ENCODE measurements around the gene PCDHGA1.
"Not testable (repeated sequence)": the region's sequence is repeated elsewhere in the genome, so short reads cannot be mapped to it uniquely, and the experiment has no call there.

Gene PCDHGA1

GRCh38 chr5:141382469-141383294, 52.4 kb downstream of the PCDHGA1 start, which contains the start of gene PCDHGA7:
TSS of gene PCDHGA7 (plus strand) at chr5:141382742. CDS start at chr5:141382900, 158 bp downstream.
- peak; percentile 19 for DNase-seq

GRCh38 chr5:141383345-141383744, 53.0 kb downstream of the PCDHGA1 start:
- DNase-seq = no peak

GRCh38 chr5:141384471-141385267, 54.4 kb downstream of the PCDHGA1 start:
- DNase-seq = no peak

- peak; percentile 20 for DNase-seq
These were observed 57.4 kb downstream of the PCDHGA1 start, which contains the start of gene PCDHGB4 for GRCh38 chr5:141387557-141388311. TSS of gene PCDHGB4 (plus strand) at chr5:141387698. CDS start at chr5:141387885, 187 bp downstream.

GRCh38 chr5:141388661-141389060, 58.3 kb downstream of the PCDHGA1 start:
- DNase-seq = no peak

GRCh38 chr5:141389153-141390042, 59.1 kb downstream of the PCDHGA1 start:
- no peak for DNase-seq

- DNase-seq = no peak
These were observed 62.3 kb downstream of the PCDHGA1 start, which contains the start of gene PCDHGA8 for GRCh38 chr5:141392429-141393198. TSS of gene PCDHGA8 (plus strand) at chr5:141392633. CDS start at chr5:141392814, 181 bp downstream.

GRCh38 chr5:141393267-141393666, 63.0 kb downstream of the PCDHGA1 start:
- DNase-seq = no peak

- not testable (repeated sequence) for DNase-seq
These were observed 64.3 kb downstream of the PCDHGA1 start for GRCh38 chr5:141394401-141395187.

GRCh38 chr5:141397756-141398551, 67.6 kb downstream of the PCDHGA1 start, which contains the start of gene PCDHGB5:
TSS of gene PCDHGB5 (plus strand) at chr5:141397947. CDS start at chr5:141398128, 181 bp downstream.
- DNase-seq = peak; percentile 41

GRCh38 chr5:141398608-141399007, 68.3 kb downstream of the PCDHGA1 start:
- DNase-seq = no peak

- no peak for DNase-seq
These were observed 69.4 kb downstream of the PCDHGA1 start for GRCh38 chr5:141399555-141400258.

GRCh38 chr5:141402553-141403243, 72.4 kb downstream of the PCDHGA1 start, which contains the start of gene PCDHGA9:
TSS of gene PCDHGA9 (plus strand) at chr5:141402778. CDS start at chr5:141402953, 175 bp downstream.
- peak; percentile 33 for DNase-seq

- no peak for DNase-seq
These were observed 73.1 kb downstream of the PCDHGA1 start for GRCh38 chr5:141403387-141403786.

- peak; percentile 51 for DNase-seq
These were observed 77.6 kb downstream of the PCDHGA1 start, which contains the start of gene PCDHGB6 for GRCh38 chr5:141407790-141408505. TSS of gene PCDHGB6 (plus strand) at chr5:141408021. CDS start at chr5:141408203, 182 bp downstream.

Measured in right kidney (tissue), 1 donor.